NCI-H446 treated with DMSO at 0.1 percent for 48 hours (cell line): ENCODE data around the gene USH2A.

Experiments used
- DNase-seq: peaks from one replicate; lab custom pipeline; 2025; lab: John Stamatoyannopoulos, UW

USH2A gene

GRCh38 chr1:215710036-215710898 is 713.0 kb downstream of the USH2A start:
- peak; percentile 54 for DNase-seq

- no peak for DNase-seq
Measured at GRCh38 chr1:215704089-215704860, 719.0 kb downstream of the USH2A start.

DNA sequence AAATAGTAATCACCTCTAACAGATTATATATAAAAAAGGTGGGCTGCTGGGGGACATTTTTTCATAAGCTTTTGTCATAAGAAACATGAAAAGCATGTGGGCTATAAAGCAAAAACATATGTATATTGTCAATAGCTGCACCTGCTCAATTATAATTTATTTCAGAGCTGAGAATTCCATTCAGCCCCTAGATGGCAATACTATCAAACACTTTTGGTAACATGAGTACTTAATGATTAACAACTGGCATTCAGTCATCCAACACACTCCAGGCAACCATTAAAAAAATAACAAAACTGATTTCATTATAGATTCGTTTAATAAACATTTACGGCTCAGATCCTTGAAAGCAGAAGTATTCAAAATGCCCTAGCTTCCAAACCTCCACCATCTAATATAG is 741.0 kb downstream of the USH2A start:
- peak; percentile 4 for DNase-seq

DNA sequence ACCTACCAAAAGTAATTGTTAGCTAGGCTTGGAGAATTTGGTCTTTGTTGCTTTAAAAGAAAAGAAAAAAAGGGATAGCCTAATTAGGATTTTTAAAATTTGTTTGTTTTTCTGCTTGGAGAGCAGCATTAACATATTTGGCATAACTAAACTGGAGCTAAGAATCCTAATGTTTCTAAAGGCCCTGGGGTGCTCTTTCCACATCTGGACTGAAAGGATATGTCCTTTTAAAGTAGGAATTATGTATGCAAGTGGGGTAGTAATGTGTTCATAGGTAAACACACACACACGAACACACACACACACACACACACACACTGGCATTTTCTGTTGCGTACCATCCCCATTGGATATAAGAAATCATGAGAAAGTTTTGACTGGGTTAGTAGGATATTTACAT is 742.2 kb downstream of the USH2A start:
- DNase-seq: no peak

- DNase-seq: no peak
Measured at GRCh38 chr1:215679231-215679630, 744.0 kb downstream of the USH2A start.

DNA sequence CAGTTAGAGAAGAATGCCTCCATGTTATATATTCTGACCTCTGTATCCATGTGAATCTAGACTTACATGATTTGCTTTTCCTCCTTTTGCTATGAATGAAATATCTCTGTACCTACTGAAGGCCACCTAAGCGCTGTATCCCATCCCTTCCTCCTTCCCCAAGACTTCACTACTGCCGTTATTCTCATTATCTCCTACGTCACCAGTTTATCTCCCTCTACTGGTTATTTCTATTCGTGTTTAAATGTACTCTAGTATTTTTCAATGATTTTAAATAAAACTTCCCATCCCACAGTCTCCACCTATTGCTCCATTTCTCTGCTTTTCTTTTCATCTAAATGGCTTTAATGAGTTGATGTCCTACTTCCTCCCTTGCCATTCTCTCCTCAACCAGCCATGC is 746.1 kb downstream of the USH2A start:
- DNase-seq: no peak

DNA sequence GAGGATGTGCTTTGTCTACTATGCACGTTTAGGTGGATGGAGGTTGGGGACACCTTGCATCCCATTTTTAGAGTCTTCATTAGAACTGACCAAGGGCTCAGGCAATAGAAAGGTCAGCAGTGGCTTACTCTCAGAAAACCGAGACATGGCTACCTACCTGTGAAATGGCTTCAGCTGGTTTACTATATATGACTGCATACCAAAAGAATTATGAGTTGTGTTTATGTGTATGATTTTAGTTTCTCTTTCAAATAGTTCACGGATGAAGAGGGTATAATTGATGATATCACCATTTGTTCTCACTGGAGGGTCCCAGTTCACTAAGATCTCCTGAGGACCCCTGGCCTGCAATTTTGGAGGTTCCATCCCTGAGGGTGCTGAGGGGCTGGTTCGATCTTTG is 749.3 kb downstream of the USH2A start:
- no peak for DNase-seq

- no peak for DNase-seq
Measured at GRCh38 chr1:215672482-215672881, 750.8 kb downstream of the USH2A start.

DNA sequence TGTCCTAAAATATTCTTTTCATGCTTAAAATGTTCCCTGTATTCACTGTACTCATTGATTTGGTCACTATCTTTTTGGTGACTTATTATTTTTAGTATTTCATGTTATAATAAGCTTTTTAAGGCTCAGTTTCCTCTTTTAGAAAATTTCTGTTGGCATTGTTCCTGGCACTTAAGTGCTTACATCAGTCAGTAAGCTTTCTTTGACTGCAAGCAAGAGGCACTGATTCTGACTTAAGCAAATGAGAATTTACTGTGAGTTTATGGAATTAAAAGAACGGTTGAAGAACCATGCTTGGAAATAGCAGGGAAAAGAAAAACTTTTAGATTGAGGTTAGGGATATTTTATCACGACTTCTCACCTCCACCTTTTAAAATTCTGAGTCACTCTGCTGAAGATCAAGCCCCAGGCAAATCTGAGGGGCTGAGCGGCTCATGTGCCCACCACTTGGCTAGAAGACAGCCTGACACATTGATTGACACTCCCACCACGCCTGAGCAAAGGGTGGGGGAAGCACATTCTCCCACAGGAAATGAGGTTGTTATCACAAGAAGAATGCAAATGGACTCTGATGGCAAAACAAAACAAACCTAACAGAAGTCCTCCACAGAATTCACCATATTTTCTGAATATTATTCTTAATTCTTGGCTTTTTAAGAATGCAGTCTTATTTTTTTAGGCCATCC is 753.3 kb downstream of the USH2A start:
- DNase-seq: no peak

GRCh38 chr1:215667761-215668160 is 755.5 kb downstream of the USH2A start:
- DNase-seq: no peak

GRCh38 chr1:215665215-215665614 is 758.0 kb downstream of the USH2A start:
- DNase-seq: no peak

- no peak for DNase-seq
Measured at GRCh38 chr1:215661033-215661432, 762.2 kb downstream of the USH2A start.

- no peak for DNase-seq
Measured at GRCh38 chr1:215660259-215660658, 763.0 kb downstream of the USH2A start.

GRCh38 chr1:215657047-215657446 is 766.2 kb downstream of the USH2A start:
- no peak for DNase-seq

- DNase-seq: no peak
Measured at GRCh38 chr1:215652371-215652770, 770.9 kb downstream of the USH2A start.

DNA sequence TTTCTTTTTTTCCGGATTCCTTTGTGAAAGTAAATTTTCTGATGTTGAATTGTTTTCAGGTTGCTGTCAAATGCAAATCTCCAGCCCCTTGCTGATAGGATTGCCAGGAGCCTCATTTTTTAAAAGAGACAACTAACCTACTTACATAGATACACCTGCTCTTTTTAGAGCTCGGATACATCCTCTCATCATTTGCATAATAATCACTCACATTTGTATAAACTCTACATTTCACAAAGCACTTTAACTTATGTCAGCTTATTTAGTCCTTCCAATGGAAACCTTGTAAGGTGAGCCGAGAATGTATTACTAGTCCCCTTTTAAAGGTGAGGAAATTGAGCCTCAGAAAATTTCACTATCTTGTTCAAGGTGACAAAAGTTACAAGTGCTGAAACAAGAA is 771.4 kb downstream of the USH2A start:
- DNase-seq: no peak

GRCh38 chr1:215650446-215651149 is 772.6 kb downstream of the USH2A start:
- no peak for DNase-seq

GRCh38 chr1:215648957-215649356 is 774.3 kb downstream of the USH2A start:
- no peak for DNase-seq

DNA sequence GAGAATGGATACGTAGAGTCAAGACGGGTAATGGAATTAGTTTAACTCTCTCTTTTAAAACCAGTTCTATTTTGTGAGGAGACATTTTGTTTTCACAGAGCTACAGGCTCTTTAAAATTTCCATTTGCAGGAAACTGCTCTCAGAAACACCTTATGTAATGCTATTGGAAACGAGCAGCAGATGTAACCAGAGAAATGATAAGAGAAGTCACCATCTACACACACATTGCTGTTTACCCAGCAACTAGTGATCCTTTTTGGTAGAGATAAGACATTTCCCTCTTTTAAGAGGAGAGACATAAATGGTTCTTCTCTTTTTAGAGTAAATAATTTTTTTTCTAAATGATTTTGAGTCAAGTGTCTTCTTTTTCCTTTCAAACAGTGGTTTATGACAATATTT is 775.5 kb downstream of the USH2A start:
- no peak for DNase-seq

- no peak for DNase-seq
Measured at GRCh38 chr1:215645861-215646260, 777.4 kb downstream of the USH2A start.

DNA sequence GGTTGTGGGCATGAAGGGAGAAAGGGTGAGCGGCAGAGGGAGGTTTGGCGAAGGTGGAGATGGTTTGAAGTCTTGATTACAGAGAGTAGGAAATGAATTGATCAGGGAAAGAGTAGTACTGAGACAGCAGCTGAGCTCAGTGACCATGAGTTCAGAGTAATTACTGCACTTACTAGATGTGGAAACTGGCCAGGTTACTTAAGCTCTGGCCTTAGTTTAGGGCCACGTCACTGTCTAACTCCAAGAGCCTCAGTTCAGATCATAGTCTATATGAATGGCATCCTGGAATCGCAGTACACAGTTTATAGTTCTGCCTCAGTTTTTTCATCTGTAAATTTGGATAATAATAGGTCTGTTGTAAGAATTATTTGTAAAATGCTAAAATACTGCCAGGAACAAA is 778.1 kb downstream of the USH2A start:
- DNase-seq: no peak
